Upper lobe of left lung (tissue), 6 donors: ENCODE measurements around the gene INO80D. TPM values are rescaled to one million over a fixed set of nuclear protein-coding genes. Genes with fewer than 3 reads are reported as not detected.
"Not testable (repeated sequence)": the region's sequence is repeated elsewhere in the genome, so short reads cannot be mapped to it uniquely, and the experiment has no call there.

ENCODE experiments used
- ATAC-seq, 2 donors: fragments of 200-7000 bp; cut with Tn5 transposase; one replicate each; pipeline ENCODE4 v1.9.1; 2022; ENCODE audit warnings: mild to moderate bottlenecking in 2 of 2, moderate library complexity in 2 of 2; ENCODE audit not compliant: low FRiP score in 2 of 2
- DNase-seq, 2 donors: peaks; one replicate each; pipeline ENCODE4 v3.0.0-alpha.2; 2019 to 2020
- H3K27ac ChIP-seq, 4 donors: fragments of 200-600 bp; sonication (generic); one replicate each; pipeline ENCODE4 v1.5.1; 2016 to 2019
- H3K27me3 ChIP-seq, 4 donors: fragments of 200-600 bp; sonication (generic); one replicate each; pipeline ENCODE4 v1.5.1; 2017 to 2019
- H3K36me3 ChIP-seq, 4 donors: fragments of 200-600 bp; sonication (generic); one replicate each; pipeline ENCODE4 v1.5.1; 2016 to 2019
- H3K4me1 ChIP-seq, 4 donors: fragments of 200-600 bp; sonication (generic); one replicate each; pipeline ENCODE4 v1.5.1; 2018 to 2019
- H3K4me3 ChIP-seq, 4 donors: fragments of 200-600 bp; sonication (generic); one replicate each; pipeline ENCODE4 v1.5.1; 2017 to 2019; ENCODE audit warnings: mild to moderate bottlenecking in 2 of 4, moderate library complexity in 1 of 4
- H3K9me3 ChIP-seq, 4 donors: fragments of 200-600 bp; sonication (generic); one replicate each; pipeline ENCODE4 v1.5.1; 2018 to 2019
- CTCF ChIP-seq, 6 experiments: fragments of 450-650 bp in 4 of 6; fragments of 200-600 bp in 2 of 6; sonication (generic) in 2 of 6; IDR thresholded peaks; one replicate each; pipeline ENCODE4 v1.5.1; 2016 to 2019; ENCODE audit warnings: antibody characterized with exemption in 6 of 6
- EP300 ChIP-seq, 4 donors: sonication (generic); formaldehyde crosslinking; IDR thresholded peaks; one replicate each; pipeline ENCODE4 v1.5.1; 2017; ENCODE audit warnings: antibody characterized with exemption in 4 of 4, control low read depth in 2 of 4
- POLR2A ChIP-seq, 4 donors: fragments of 450-650 bp; IDR thresholded peaks; one replicate each; pipeline ENCODE4 v1.5.1; 2016 to 2017; ENCODE audit warnings: antibody characterized with exemption in 4 of 4, mild to moderate bottlenecking in 2 of 4
- POLR2AphosphoS5 ChIP-seq, 2 donors: sonication (generic); formaldehyde crosslinking; IDR thresholded peaks; one replicate each; pipeline ENCODE4 v1.5.1; 2017; ENCODE audit warnings: antibody characterized with exemption in 2 of 2
- WGBS, 2 donors: methylation state at CpG; one replicate each; pipeline ENCODE4 v1.1.5; 2017 to 2018; 5-methylcytosine and 5-hydroxymethylcytosine counted together
- total RNA-seq, 6 donors: library from RNA; depleted of rRNA in 4 of 6; stranded (reverse); fragments of >200 nt in 4 of 6; gene quantifications; one replicate each; pipeline versions ENCODE4 v1.1.0 to v1.2.1, GENCODE V29; 2016 to 2021
- donor health status: DM: no; HTN: no; CAD: no; lungs with moderate emphysema.
- donor health status: DM: no; HTN: yes; CAD: no; lungs with severe emphysema.

INO80D gene
- total RNA-seq, 6 donors from 2014 or later, result 13.0 to 50.3 (median 21.9) TPM

- H3K9me3 ChIP-seq, result no peaks in the 10 kb centered on the region
- peaks cover 0 to 5% (median 0%) of the 10 kb centered on the region in 4 donors for H3K4me1 ChIP-seq
- H3K27me3 ChIP-seq, result no peaks in the 10 kb centered on the region
- TF ChIP-seq EP300 (IDR thresholded peaks at IDR 0.05) (no peak), POLR2AphosphoS5 (IDR thresholded peaks at IDR 0.05) (no peak), POLR2A (IDR thresholded peaks at IDR 0.05) (no peak), CTCF (IDR thresholded peaks at IDR 0.05) (no peak)
- H3K4me3 ChIP-seq, result no peak overlapping the region
- H3K36me3 ChIP-seq, result peaks cover 0 to 30% (median 1%) of the 10 kb centered on the region in 4 donors
- DNase-seq, result no peak
- 90 to 95% methylated on average over 2 of the region's 2 CpGs for WGBS, 2 donors
- H3K27ac ChIP-seq, result no peak overlapping the region
- ATAC-seq, result no peak
Measured at GRCh38 chr2:205994344-205994743, 91.6 kb downstream of the INO80D start.

- DNase-seq, result no peak
- no peak overlapping the region for H3K4me3 ChIP-seq
- no peak for ATAC-seq
- 93 to 94% methylated on average over 2 of the region's 2 CpGs for WGBS, 2 donors
- no peaks in the 10 kb centered on the region for H3K4me1 ChIP-seq
- H3K36me3 ChIP-seq, result peaks cover 0 to 20% (median 0%) of the 10 kb centered on the region in 4 donors
- no peaks in the 10 kb centered on the region for H3K27me3 ChIP-seq
- no peak overlapping the region for H3K27ac ChIP-seq
- no peaks in the 10 kb centered on the region for H3K9me3 ChIP-seq
- TF ChIP-seq CTCF (IDR thresholded peaks at IDR 0.05), result no peak
- no peak for TF ChIP-seq POLR2AphosphoS5 (IDR thresholded peaks at IDR 0.05)
- TF ChIP-seq EP300 (IDR thresholded peaks at IDR 0.05), result no peak
- no peak for TF ChIP-seq POLR2A (IDR thresholded peaks at IDR 0.05)
Measured at GRCh38 chr2:205990104-205990503, 95.9 kb downstream of the INO80D start.

GRCh38 chr2:205989271-205990071 lies 96.5 kb downstream of the INO80D start:
- no peak for DNase-seq
- H3K4me3 ChIP-seq, result no peak overlapping the region
- TF ChIP-seq POLR2A (IDR thresholded peaks at IDR 0.05) (no peak), CTCF (IDR thresholded peaks at IDR 0.05) (no peak), POLR2AphosphoS5 (IDR thresholded peaks at IDR 0.05) (no peak), EP300 (IDR thresholded peaks at IDR 0.05) (no peak)

GRCh38 chr2:205988681-205989080 lies 97.3 kb downstream of the INO80D start:
- H3K4me3 ChIP-seq, H3K27ac ChIP-seq, H3K4me1 ChIP-seq, H3K27me3 ChIP-seq, ATAC-seq, DNase-seq, H3K9me3 ChIP-seq: not testable (repeated sequence)
- H3K36me3 ChIP-seq, result peaks cover 0 to 20% (median 0%) of the 10 kb centered on the region in 4 donors
- WGBS, 2 donors, result 95 to 96% methylated on average over 1 of the region's 1 CpG

More at GRCh38 chr2:205989271-205990071, 96.5 kb downstream of the INO80D start:
- ATAC-seq, result no peak
- Histone ChIP-seq H3K27me3 (no peaks in the 10 kb centered on the region), H3K36me3 (peaks cover 0 to 20% (median 0%) of the 10 kb centered on the region in 4 donors), H3K9me3 (no peaks in the 10 kb centered on the region), H3K27ac (no peak overlapping the region), H3K4me1 (no peaks in the 10 kb centered on the region)
- 90 to 91% methylated on average over 11 of the region's 11 CpGs for WGBS, 2 donors

GRCh38 chr2:205988274-205988673 lies 97.7 kb downstream of the INO80D start:
- Histone ChIP-seq H3K4me3 (no peak overlapping the region), H3K36me3 (peaks cover 0 to 20% (median 0%) of the 10 kb centered on the region in 4 donors), H3K9me3 (no peaks in the 10 kb centered on the region), H3K4me1 (no peaks in the 10 kb centered on the region), H3K27ac (no peak overlapping the region), H3K27me3 (no peaks in the 10 kb centered on the region)
- TF ChIP-seq POLR2A (IDR thresholded peaks at IDR 0.05) (no peak), POLR2AphosphoS5 (IDR thresholded peaks at IDR 0.05) (no peak), CTCF (IDR thresholded peaks at IDR 0.05) (no peak)
- no peak for ATAC-seq
- WGBS, 2 donors, result 94 to 96% methylated on average over 6 of the region's 6 CpGs
- no peak for DNase-seq

GRCh38 chr2:205986334-205986733 lies 99.6 kb downstream of the INO80D start:
- 91 to 97% methylated on average over 9 of the region's 9 CpGs for WGBS, 2 donors
- H3K36me3 ChIP-seq, result peaks cover 0 to 10% (median 0%) of the 10 kb centered on the region in 4 donors
- not testable (repeated sequence) for ATAC-seq

More at GRCh38 chr2:205986334-205986733, 99.6 kb downstream of the INO80D start:
- H3K27me3 ChIP-seq, H3K4me3 ChIP-seq, DNase-seq, H3K4me1 ChIP-seq, H3K9me3 ChIP-seq, H3K27ac ChIP-seq: not testable (repeated sequence)
